HUES64 (cell line): ENCODE results near the gene CCDC185.

Source experiments
- H3K27ac ChIP-seq: 2 replicates; pipeline ENCODE4 v1.7.0; 2013; ENCODE audit warnings: low read depth, low read length, inconsistent platforms
- H3K27me3 ChIP-seq: 2 replicates; pipeline ENCODE4 v1.6.1; 2013; ENCODE audit warnings: mild to moderate bottlenecking, low read length; ENCODE audit not compliant: insufficient read depth
- H3K36me3 ChIP-seq: 2 replicates; pipeline ENCODE4 v1.6.1; 2013; ENCODE audit warnings: mild to moderate bottlenecking, low read length; ENCODE audit not compliant: insufficient read depth
- H3K4me1 ChIP-seq: 2 replicates; pipeline ENCODE4 v1.6.1; 2013; ENCODE audit warnings: mild to moderate bottlenecking, low read length, moderate library complexity; ENCODE audit not compliant: insufficient read depth
- H3K4me3 ChIP-seq: 2 replicates; pipeline ENCODE4 v1.5.1; 2013; ENCODE audit warnings: mild to moderate bottlenecking, low read length, moderate library complexity
- H3K9ac ChIP-seq: 2 replicates; pipeline ENCODE4 v1.6.1; 2013; ENCODE audit warnings: mild to moderate bottlenecking, low read depth, low read length
- H3K9me3 ChIP-seq: 2 replicates; pipeline ENCODE4 v1.6.1; 2013; ENCODE audit warnings: low read depth, low read length; ENCODE audit not compliant: insufficient read depth
- whole genome bisulfite sequencing: fragments of 150-250, 120-280 bp; methylation state at CpG from one replicate; pipeline ENCODE4 v1.1.7; 2013; ENCODE audit warnings: missing lambda C conversion rate; 5-methylcytosine and 5-hydroxymethylcytosine counted together

Gene CCDC185

DNA sequence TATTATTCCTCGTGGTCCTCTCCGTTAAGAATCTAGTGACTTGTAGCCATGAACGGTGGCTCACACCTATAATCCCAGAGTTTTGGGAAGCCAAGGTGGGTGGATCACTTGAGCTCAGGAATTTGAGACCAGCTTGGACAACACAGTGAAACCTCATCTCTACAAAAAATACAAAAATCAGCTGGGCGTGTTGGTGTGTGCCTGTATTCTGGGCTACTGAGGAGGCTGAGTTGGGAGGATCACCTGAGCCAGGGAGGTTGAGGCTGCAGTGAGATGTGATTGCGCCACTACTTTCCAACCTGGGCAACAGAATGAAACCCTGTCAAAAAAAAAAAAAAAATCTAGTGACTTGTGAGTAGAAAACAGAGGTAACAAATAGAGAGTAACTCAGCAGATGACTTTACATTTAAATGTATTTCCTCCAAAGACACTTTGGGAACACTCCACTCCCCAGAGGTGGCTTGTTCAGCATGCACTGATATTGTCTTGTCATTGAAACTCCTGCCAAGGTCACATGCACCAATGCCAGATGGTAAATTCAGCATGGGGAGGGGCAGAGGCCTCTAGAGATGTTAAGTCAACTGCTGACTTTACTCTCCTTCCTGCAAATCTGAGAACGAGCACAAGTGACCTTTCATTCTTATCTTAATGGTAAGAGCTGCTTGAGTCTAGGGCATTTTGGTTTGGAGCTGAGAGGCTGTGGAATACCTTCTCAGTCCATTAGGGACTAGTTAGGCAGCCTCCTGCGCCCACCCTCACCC, 24.9 kb downstream of the CCDC185 start:
- Histone ChIP-seq H3K9me3 (no peaks in the 10 kb centered on the region), H3K27me3 (no peaks in the 10 kb centered on the region), H3K9ac (no peak overlapping the region), H3K4me1 (peaks cover 7% of the 10 kb centered on the region), H3K36me3 (no peaks in the 10 kb centered on the region), H3K27ac (no peak overlapping the region), H3K4me3 (no peak overlapping the region)
- WGBS, result 84% methylated on average over 7 of the region's 7 CpGs

DNA sequence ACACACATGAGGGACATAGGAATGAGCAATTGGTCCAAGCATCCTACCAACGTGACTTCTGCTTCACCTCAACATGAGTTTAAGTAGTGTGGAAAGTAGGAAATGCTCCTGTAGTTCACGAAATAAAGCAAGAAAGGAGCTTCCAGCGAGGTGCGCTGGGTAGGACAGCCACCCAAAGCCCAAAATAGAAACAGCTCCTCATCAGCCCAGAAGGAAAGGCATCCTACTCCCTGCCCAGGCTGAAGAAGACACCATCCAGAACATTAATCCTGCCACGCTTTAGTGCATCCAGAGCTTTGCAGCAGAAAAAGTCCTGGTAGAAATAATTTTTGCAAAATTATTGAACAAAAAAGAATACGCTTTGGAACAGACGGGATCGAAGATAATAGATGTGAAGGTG, 25.9 kb downstream of the CCDC185 start:
- WGBS, result 94% methylated on average over 8 of the region's 8 CpGs
- peaks cover 7% of the 10 kb centered on the region for H3K4me1 ChIP-seq
- no peaks in the 10 kb centered on the region for H3K9me3 ChIP-seq
- no peak overlapping the region for H3K27ac ChIP-seq
- H3K9ac ChIP-seq, result no peak overlapping the region
- no peak overlapping the region for H3K4me3 ChIP-seq
- H3K27me3 ChIP-seq, result no peaks in the 10 kb centered on the region
- H3K36me3 ChIP-seq, result no peaks in the 10 kb centered on the region

DNA sequence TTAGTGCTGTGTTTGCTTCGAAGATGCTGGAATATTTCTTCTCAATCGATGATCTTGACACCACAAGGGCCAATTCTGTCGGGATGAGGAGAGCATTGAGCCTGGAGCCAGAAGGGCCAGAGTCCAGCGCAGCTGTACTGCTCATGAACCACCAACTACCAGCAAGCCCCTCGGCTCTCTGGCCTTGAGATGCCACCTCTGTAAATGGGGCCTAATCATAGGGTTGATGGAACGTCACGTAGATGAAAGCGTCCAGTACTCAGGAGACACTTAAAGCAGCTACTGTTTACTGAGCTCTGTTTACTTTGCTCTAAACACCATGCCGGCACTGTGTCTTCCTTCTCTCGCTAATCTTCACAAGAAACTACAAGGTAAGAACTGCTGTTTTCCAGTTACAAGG, 26.3 kb downstream of the CCDC185 start:
- 94% methylated on average over 10 of the region's 10 CpGs for WGBS
- H3K4me3 ChIP-seq, result no peak overlapping the region
- no peak overlapping the region for H3K27ac ChIP-seq
- H3K9me3 ChIP-seq, result no peaks in the 10 kb centered on the region
- no peaks in the 10 kb centered on the region for H3K36me3 ChIP-seq
- peaks cover 7% of the 10 kb centered on the region for H3K4me1 ChIP-seq
- H3K27me3 ChIP-seq, result no peaks in the 10 kb centered on the region
- no peak overlapping the region for H3K9ac ChIP-seq

DNA sequence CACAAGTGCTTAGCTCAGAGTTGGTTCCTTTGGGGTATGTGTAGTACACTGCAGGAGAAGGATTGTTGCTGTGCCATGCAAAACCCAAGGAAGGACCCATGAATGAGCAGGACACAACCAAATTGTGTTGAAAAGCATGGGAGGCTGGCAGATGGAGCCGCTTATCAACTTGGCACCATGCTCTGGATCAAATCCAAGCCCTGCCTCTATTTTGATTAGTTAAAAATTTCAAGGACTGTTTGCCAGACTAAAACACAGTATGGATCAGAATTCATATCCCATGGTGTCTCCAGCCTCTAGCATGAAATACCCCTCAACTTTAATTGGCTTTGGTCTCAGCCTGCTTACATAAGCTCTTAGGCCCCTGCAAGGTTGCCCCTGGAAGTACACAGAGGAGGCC, 27.8 kb downstream of the CCDC185 start:
- WGBS, result 86% methylated on average over 1 of the region's 1 CpG
- Histone ChIP-seq H3K27ac (no peak overlapping the region), H3K36me3 (no peaks in the 10 kb centered on the region), H3K9me3 (no peaks in the 10 kb centered on the region), H3K27me3 (no peaks in the 10 kb centered on the region), H3K9ac (no peak overlapping the region), H3K4me3 (no peak overlapping the region), H3K4me1 (peaks cover 7% of the 10 kb centered on the region)

DNA sequence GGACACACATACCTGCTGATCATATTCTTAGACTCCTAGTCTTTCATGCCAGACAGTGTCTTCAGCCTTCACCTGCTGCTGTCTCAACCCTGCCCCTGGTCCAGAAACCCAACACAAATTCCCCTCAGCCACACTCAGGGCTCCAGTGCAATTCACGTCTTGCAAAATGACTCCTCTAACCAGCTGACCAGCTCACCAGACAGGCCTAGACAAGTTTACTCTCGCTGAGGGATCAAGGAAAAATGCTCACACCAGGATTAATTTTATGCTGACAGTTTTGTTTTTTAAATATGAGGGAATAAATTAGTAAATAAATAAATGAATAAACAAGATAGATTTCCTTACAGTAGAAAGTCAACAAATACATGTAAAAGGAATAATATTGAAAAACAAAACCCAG, 28.5 kb downstream of the CCDC185 start:
- Histone ChIP-seq H3K36me3 (no peaks in the 10 kb centered on the region), H3K27me3 (no peaks in the 10 kb centered on the region), H3K9ac (no peak overlapping the region), H3K27ac (no peak overlapping the region), H3K4me3 (no peak overlapping the region), H3K4me1 (peaks cover 7% of the 10 kb centered on the region), H3K9me3 (no peaks in the 10 kb centered on the region)
- 43% methylated on average over 2 of the region's 2 CpGs for WGBS

DNA sequence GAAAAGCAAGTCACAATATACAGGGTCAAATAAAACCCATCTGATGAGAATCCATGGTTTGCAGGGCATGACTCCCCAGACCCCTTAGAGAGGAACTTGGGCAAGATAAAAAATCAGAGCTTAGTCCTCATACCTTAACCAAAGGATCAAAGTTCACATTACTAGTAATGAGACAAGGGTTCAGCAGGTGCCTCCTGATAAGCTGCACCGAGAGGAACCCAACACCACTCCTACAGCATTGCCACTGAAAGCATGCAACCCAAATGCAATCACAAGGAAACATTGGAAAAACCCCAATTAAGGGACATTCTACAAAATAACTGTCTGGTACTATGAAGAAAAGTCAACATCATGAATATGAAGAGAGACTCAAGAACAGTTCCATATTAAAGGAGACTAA, 29.7 kb downstream of the CCDC185 start:
- Histone ChIP-seq H3K27me3 (no peaks in the 10 kb centered on the region), H3K4me3 (no peak overlapping the region), H3K36me3 (no peaks in the 10 kb centered on the region), H3K9ac (no peak overlapping the region), H3K9me3 (no peaks in the 10 kb centered on the region), H3K4me1 (peaks cover 7% of the 10 kb centered on the region), H3K27ac (no peak overlapping the region)
- 91% methylated on average over 1 of the region's 1 CpG for WGBS

DNA sequence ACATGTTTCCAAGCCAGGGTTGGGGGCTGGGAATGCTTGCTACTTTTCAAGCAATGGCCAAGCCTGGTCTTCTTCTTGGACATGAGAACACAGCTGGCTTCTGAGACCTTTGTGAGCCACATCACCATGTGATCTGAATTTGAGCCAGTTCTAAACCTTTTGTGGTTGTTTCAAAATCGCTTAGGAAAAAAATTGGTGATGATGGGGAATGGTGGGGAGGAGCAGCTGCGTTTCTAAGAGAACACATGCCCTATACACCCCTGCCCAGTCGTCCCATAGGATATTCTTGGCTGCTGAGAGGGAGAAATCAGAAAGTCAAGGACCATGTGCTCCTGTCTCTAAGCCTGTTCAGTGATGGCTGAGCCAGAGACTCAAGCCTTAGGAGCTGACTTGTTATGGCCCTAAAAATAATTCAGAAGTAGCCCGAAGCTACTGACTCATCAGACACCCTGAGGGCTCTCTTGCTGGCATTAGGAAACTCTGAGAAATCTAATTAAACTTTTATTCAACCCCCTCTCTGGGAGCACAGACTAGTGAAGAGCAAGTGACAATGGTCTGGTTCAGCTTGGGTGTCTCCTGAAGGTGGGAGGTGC, 30.5 kb downstream of the CCDC185 start:
- peaks cover under 1% of the 10 kb centered on the region; the same call in 1 of the 2 replicates for H3K4me1 ChIP-seq
- H3K36me3 ChIP-seq, result no peaks in the 10 kb centered on the region
- H3K27me3 ChIP-seq, result no peaks in the 10 kb centered on the region
- H3K9ac ChIP-seq, result no peak overlapping the region
- 57% methylated on average over 3 of the region's 4 CpGs for WGBS
- H3K27ac ChIP-seq, result no peak overlapping the region
- no peaks in the 10 kb centered on the region for H3K9me3 ChIP-seq
- H3K4me3 ChIP-seq, result no peak overlapping the region

DNA sequence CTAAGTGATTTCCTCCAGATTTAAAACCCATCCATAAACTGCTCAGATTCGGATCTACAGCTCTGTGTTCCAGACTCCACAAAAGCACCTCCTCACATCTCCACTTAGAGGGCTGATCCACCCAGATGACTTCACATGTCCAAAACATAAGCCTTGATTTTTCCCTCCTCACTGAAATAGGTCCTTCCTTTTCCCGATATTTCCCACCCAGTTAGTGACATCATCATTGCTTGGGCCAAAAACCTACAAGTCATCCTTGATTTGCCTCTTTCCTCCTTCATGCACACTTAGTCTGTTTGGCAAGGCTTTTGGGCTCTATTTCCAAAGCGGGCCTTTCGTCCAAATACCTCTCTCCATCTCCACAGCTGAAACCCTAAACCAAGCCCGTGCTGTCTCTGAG, 32.3 kb downstream of the CCDC185 start:
- WGBS, result 93% methylated on average over 5 of the region's 5 CpGs
- H3K9ac ChIP-seq, result no peak overlapping the region
- H3K36me3 ChIP-seq, result no peaks in the 10 kb centered on the region
- H3K4me1 ChIP-seq, result no peaks in the 10 kb centered on the region
- H3K27me3 ChIP-seq, result no peaks in the 10 kb centered on the region
- no peak overlapping the region for H3K27ac ChIP-seq
- no peaks in the 10 kb centered on the region for H3K9me3 ChIP-seq
- H3K4me3 ChIP-seq, result no peak overlapping the region

DNA sequence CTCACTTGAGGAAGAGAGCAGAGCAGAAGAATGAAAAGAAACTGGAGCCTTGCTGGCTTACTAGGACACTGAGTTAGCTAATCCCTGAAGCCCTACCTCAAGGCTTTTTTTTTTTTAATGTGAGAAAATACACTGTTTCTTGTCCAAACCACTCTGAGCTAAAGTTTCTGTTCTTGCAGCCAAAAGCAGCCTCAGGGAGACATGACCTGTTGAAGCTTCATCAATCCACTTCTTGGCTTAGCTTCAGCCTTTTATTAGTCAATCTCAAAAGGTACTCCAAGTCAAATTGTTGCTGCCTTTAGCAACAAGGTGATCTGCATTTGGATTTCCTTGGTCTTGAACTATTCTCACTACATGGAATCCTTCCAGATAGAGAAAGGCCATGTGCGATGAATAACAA, 33.7 kb downstream of the CCDC185 start:
- Histone ChIP-seq H3K4me3 (no peak overlapping the region), H3K27ac (no peak overlapping the region), H3K36me3 (no peaks in the 10 kb centered on the region), H3K27me3 (no peaks in the 10 kb centered on the region), H3K4me1 (no peaks in the 10 kb centered on the region), H3K9me3 (no peaks in the 10 kb centered on the region), H3K9ac (no peak overlapping the region)
- WGBS, result 94% methylated on average over 1 of the region's 1 CpG

DNA sequence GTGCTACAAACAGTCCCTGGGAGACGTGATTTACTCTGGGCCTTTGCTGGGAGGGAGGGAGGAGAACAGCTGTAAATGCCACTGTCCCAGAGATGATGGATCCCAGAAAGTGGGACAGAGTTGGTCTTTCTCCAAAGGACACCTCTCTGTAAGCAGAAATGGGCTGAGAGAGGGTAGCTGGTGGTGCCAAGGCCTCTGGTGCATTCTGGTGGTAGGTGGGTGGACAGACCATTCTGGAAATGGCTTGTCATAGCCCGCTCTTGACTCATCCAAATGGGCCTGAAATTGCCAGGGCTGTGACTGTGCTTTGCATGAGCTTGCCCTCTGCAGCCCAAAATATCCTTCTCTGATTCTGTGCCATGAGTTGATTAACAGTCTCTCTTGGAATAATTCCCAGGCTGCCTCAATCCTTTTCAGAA, 36.1 kb downstream of the CCDC185 start:
- 89% methylated on average over 2 of the region's 2 CpGs for WGBS
- H3K9ac ChIP-seq, result no peak overlapping the region
- no peak overlapping the region for H3K4me3 ChIP-seq
- H3K36me3 ChIP-seq, result no peaks in the 10 kb centered on the region
- H3K27ac ChIP-seq, result no peak overlapping the region
- H3K27me3 ChIP-seq, result no peaks in the 10 kb centered on the region
- no peaks in the 10 kb centered on the region for H3K9me3 ChIP-seq
- H3K4me1 ChIP-seq, result no peaks in the 10 kb centered on the region

DNA sequence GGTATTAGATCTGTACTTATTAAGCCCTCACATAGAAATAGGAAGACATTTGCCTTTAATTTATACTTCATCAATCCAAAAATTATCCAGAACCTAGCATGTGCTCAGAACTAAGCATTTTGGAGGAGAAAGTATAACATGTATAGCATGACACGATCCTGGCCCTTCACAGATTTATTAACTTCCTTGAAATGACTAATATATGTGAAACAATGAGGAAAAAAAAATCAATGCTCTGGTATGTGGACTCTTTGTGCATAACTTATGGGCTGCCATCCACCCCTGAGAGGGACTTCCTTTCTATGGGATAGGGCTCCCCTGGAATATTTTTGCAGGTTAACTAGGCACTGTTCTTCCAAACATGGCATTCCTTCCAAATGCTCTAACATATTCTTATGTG, 36.6 kb downstream of the CCDC185 start:
- no peak overlapping the region for H3K9ac ChIP-seq
- H3K4me1 ChIP-seq, result no peaks in the 10 kb centered on the region
- no peak overlapping the region for H3K4me3 ChIP-seq
- no peak overlapping the region for H3K27ac ChIP-seq
- H3K36me3 ChIP-seq, result no peaks in the 10 kb centered on the region
- no peaks in the 10 kb centered on the region for H3K9me3 ChIP-seq
- H3K27me3 ChIP-seq, result no peaks in the 10 kb centered on the region
- 100% methylated on average over 1 of the region's 1 CpG for WGBS
